Stimulated activated CD4-positive, alpha-beta T cell treated with anti-CD3 and anti-CD28 coated beads, Interleukin-1b, Interleukin-23, amount 100 ng/mL, for 24 hours (primary cell): ENCODE measurements around the gene AP5S1.

Experiments
- DNase-seq, 4 experiments: peaks; one replicate each; pipeline ENCODE4 v3.0.0-alpha.2; 2020; ENCODE audit warnings: low read depth in 4 of 4, low spot score in 1 of 4

The AP5S1 gene

GRCh38 chr20:3873507-3873906 is 53.2 kb downstream of the AP5S1 start:
- DNase-seq, result no peak

- no peak for DNase-seq
These were observed 54.0 kb downstream of the AP5S1 start for GRCh38 chr20:3874194-3874844.

- DNase-seq, result no peak
These were observed 55.1 kb downstream of the AP5S1 start for GRCh38 chr20:3875378-3875974.

GRCh38 chr20:3876000-3876399 is 55.7 kb downstream of the AP5S1 start:
- DNase-seq, result no peak

GRCh38 chr20:3876676-3877075 is 56.3 kb downstream of the AP5S1 start:
- DNase-seq, result no peak
